DMS 273 (cell line): ENCODE data around the gene KLK1.
A peak's percentile ranks its signal among the peaks of the same experiment; 100 is the strongest.

Experiments
- DNase-seq: peaks from one replicate; lab custom pipeline; 2025; ENCODE audit not compliant: unreplicated experiment; lab: John Stamatoyannopoulos, UW

KLK1 gene

DNA sequence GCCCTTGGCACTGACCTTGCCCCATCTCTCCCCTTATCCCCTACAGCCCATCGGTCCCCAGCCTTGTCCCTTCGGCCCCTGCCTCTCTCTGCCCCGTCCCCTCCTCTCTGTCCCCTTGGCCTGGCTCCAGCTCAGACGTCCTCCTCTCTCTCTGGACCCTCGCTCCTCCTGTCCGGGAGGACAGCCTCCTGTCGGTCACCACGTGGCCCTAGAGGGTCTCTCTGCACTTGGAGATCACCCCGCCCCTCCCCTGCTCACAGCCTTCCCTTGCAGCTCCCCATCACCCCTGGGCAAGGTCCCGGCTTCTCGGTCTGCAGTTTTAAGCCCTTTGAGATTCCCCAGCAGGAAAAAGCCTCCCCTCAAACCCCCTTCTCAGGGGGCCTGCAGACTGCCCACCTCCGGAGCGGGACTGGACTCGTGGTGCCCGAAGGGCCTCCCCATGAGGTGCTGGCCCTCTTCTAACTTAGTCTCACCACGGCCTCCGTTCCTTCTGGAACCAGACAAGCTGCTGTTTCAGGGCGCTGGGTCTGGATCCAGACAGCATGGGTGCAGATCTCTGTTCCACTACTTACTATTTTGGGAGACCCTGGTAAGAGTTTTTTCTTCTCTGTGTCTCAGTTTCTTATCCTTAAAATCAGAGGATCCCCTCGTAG is 13.1 kb upstream of the KLK1 start:
- DNase-seq: no peak

DNA sequence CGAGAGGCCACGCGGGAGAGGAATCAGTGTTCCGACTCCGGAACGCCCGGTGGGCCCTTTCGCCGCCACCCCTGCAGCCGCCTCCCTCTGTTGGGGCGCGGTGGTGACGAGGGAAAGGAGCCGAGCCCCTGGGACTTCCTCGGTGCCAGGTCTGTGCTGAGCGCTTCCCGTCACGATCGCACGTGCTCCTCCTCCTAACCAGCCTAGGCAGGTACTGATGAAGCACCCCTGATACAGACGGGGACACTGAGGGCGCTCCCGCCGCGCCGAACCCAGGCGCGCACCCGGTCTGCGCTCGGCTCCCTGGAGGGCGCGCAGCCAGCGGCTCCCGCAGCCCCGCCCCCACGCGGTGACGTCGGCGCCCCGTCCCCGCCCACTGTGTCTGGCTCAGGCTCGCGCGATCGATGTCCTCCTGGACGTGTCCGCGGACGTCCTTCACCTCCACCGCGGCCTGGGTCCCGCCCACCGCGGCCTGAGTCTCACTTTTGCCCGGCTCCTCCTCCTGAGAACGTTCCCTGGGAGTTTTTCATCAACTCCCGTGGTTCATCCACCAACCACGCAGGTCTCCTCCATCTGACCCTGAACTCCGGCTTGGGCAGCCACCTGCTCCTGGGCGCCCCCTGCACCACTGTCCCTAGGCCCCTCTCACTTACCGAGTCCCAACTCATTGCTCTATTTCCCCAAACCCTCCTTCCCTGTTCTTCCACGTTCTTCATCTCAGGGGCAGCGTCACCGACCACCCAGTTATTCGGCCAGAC is 12.4 kb upstream of the KLK1 start:
- DNase-seq: peak; percentile 69

DNA sequence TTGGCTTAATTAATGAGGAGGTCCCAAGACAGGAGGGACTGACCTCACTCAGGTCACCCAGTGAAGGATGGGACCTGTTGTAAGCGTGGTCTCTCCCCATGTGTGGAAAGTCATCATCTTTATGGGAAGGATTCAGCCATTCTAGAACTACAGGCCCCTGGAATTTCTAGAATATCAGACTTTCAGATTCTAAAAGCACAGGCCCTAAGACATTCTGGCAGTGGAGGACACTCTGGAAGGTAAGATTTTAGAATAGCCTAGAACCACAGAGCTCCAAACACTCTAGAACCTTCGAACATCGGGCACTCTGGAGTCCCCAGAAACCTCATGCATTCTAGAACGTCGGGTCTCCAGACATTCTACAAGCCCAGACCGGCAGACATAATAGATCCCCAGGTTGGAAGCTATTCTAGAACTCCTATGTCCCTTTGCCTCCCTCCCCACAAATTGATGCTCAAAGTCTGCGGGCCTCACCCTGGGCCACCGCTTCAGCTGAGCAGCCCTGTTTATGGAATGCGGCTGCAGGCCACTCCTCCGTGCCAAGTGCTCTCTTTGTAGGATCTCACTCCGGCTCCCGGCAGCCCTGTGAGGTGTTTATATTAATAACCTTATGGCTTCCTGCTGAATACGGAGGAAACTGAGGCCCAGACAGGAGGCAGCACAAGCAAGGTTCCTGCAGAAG is 11.7 kb upstream of the KLK1 start:
- no peak for DNase-seq

DNA sequence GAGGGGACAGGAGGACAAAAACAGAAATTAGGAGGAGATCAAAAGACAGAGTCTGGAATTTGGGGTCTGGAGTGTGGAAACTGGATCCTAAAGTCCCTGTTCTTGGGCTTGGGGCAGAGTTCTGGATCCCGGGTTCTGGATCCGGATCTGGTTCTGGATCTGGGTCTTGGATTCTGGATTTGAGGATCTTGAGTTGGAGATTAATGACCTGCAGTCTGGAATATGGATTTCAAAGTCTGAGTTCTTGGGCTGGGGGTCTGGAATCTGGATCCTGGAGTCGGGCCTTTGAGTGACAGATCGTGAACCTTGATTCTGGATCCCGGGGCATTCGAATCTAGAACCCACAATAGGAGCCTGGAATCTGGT is 10.2 kb upstream of the KLK1 start:
- no peak for DNase-seq

DNA sequence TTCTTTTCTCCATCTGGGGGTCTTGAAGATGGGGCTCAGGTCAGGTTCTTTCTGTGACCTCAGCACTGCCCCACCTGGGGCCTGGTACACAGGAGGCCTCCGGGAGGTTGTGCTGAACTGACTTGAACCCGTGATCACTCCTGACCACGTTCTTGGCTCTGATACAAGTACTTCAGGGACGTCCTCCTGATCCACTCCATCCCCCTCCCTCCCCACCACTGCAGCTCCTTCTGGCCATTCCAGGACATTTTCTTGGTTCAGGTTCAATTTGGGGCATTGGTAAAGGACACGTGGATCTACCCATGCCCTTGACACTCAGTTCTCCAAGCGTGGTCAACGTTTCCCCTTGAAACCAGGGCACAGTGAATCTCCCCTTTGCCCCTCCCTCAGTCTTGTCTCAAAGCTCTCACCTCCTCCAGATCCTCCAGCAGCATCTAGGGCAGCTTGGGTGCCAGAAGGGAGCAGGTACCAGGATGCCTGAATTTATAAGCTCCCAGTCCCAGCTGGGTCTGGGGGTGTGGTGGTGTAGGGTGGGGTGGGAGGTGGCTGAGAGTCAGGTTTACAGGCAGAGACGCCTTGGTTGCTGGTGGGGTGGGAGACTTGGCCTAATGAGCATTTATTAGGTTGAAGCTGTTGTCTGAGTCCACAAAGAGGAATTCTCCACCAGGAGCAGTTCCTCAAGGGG is 9.7 kb upstream of the KLK1 start, which contains the start of gene KLK15:
Gene KLK15 (minus strand): TSS at position 458 of the 685 bp plus-strand sequence. CDS start 2,082 bp downstream, outside the sequence.
- no peak for DNase-seq

DNA sequence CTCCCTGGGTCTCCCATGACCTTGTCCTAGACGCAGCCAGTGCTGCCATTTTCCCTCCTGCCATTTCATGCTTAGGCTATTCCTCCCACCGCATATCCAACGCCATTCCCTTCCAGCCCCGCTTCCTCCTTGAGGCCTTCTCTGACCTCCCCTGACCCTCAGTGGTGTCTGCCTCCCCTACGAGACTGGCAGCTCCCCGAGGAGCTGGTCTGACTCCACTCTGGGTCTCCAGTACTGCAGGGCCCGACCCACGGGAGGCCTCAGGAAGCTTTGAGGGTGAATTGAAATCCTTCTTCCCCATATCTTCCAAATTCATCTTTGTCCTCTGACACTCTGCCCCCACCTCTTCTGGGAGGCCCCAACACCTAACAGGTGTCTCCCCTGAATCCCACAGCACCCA is 9.1 kb upstream of the KLK1 start:
- DNase-seq: no peak

DNA sequence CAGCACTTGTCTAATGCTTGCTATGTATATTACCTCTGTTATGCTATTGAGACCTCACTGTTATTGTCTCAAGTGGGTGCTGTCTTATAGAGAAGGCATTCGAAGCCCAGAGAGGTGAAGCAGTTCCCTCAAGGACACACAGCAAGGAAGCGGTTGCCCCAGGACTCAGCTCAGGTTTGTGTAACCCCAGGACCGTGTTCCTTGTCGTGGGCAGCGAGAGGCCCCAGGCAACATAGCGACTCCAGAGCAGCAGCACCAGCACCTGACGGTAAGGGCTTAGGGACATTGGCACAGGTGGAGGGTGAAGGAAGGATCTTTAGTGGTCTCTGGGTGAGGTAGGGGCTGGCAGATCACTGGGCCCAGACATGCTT is 7.4 kb upstream of the KLK1 start:
- no peak for DNase-seq

DNA sequence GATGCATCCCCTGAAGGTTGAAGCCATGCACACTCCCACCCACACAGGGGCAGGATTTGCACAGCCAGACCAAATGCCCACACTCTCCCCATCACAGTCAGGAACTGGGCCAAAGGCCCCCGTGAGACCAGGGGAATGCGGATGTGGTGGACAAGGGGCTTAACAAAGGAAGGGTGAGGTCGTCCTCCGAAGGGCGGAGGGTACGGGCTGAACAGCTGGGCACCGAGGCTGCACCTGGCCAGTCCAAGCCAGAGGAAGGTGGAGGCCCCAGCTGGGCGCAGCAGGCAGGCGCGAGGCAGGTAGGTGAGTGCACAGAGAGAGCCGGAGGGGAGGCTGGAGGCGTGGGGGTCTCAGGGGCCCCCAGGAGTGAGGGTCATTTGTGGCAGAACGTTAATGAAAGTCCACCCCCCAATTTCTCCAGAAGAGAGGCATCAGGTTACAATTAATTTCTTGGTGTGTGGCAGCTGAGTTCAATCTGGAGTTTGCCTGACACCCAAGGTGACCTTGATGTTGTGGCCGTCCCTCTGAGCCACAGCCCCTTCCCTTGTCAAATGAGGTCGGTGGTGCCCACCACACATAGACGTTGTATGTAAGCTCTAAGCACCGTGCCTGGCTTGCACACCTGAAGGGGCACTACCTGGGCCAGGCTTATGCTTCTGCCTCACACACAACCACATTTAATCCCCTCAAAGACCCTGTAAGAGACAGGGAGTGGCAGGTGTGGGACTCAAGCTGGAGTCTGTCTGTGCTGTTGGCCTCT is 6.9 kb upstream of the KLK1 start:
- DNase-seq: no peak

DNA sequence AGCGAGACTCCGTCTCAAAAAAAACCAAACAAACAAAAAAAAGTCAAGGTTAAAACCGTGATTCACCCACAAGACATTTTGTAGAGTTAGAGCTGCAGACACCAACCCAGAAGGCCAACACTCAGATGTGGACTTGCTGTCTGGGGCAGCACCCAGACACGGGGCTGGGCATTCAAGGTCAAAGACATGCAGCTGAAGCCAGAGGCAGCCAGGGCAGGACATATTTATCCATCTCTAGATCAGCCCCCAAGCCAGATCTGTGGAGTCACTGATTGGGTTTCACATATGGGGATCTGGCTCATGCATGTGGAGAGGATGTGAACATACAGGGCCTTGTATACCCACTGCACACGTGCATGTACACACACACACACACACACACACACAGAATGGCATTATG is 6.2 kb upstream of the KLK1 start:
- no peak for DNase-seq

DNA sequence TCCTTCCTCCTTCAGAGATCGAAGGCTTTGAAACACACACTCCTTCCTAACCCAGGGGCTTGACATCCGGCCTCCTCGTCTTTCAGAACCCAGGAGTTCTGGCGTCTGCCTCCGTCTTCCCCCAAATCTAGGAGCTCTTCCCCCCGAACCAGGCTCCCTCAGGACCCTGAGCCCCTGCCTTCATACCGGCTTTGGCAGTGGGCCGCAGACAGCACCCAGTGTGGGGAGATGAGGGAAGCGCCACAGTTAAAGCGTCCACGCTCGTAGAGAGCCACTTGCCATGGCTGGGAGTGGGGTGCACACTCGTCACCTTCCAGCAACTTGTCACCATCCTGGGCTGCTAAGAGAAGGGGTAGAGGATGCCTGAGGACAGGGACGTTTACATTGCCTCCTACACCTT is 3.9 kb upstream of the KLK1 start:
- no peak for DNase-seq

DNA sequence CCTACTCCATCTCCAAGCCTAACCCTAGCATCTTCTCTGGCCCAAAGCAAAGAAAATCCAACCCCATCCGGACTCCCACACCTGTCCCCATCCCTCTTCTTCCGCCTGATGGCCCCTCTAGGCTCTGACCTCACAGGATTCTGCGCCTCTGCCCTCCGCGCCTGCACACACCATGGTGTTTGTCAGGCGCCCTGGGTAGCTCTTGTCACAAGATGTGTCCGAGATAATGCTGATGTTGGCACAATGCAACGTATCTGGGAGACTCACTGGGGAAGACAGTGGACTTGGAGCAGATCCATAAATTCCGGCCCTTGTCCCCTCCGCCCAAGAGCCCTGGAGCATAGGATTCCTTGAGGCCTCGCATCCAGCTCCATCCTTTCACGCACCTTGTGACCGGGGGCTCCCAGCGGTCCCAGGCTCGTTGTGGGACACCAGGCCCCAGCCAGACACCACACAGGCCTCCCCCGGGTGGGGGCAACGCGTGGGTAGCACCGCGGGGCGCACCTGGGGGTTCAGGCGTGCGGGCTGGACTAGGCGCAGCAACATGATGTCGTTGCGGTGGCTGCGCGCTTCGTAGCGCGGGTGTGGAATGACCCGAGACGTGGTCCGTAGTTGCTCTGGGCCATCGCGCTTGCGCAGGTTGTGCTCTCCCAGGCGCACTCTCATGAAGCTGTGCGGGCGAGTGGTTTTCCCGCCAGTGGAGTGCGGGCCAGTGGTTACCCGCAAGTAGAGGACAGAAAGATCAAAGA is 3.1 kb upstream of the KLK1 start:
- DNase-seq: no peak

DNA sequence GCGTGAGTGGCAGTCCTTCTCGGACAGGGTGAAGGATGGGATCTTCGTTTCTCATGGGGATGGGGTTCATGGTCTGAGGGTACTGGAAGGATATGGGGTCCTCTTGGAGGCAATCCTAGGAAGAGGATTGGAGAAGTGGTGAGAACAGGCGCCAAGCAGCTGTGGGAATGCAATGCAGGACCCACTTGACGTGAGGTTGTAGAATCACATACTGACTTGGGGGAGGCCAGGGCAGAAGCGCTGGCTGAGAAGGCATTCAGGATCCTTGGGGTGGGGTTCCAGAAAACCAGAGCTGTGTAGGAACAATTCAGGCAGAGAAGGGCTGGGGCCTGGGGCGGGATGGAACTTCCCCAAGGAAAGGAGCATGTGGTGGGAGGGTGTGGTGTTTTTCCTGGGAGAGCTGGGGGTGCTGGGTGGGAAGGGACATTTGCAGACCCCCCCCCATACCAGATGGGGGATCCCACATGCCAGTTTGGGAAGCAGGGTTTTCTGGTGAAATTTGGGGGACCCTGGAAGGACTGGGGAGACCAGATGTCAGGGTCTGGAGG is 852 bp downstream of the KLK1 start:
- DNase-seq: no peak

DNA sequence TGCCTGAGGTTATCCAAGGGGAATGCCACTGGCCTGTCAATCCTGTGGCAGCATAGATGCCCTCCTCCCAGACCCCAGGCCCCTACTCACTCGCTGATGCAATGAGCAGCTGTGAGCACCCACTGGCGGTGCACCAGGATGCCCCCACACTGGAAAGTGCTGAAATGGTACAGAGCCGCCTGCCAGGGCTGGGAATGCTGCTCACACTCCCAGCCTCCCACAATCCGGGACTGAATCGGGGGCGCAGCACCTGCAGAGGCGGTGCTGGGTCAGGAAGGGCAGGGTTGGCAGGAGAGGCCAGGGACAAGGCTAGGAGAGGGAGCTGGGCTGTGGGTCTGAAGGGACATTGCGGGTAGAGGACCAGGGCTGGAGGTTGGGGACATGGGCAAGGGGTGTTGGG is 2.0 kb downstream of the KLK1 start:
- no peak for DNase-seq

DNA sequence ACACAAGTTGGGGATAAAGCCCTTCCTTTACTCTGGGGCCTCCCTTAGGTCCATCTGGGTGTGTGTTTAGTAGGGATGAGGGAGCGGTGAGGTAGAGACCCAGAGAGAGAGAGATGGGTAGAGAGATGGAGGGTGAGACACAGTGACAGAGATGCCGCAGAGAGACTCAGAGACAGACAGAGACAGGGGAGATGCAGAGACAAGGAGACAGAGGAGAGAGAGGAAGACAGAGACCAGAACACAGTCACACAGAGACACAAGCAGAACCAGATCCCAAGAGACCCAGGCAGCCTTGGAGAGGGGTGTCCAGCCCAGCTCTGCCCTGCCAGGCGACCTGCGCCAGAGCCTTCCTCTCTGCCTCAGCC is 2.4 kb downstream of the KLK1 start:
- DNase-seq: no peak

DNA sequence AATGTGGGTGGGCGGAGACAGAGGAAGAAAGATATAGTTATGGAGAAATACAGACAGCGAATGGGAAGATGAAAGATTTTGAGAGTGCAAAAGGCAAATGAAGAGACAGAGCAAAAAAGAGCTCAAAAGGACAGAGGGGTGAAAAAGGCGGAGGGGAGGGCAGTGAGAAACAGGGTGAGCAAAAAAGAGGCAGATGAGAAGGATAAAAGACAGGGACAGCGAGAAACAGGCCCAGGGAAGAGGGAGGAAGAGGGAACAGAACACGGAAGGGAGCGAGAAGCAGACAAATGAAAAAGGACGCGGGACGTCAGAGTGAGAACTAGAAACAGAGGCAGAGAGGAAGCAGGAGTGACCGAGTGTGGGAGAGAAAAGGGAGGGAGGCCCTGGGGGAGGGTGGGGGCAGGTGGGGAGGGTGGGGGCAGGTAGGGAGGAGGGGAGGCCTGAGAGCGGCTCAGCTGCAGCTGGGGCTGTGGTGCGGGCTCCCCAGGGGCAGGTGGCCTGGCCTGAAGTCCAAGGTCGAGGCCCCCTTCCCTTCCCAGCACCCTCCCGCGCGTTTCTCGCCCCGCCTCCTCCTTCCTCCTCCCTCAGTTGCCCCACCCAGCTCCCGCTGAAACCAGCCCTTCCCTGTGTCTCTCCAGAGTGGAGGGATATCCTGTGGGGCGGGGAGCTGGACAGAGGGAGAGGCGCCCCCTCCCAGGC is 2.9 kb downstream of the KLK1 start:
- DNase-seq: no peak

DNA sequence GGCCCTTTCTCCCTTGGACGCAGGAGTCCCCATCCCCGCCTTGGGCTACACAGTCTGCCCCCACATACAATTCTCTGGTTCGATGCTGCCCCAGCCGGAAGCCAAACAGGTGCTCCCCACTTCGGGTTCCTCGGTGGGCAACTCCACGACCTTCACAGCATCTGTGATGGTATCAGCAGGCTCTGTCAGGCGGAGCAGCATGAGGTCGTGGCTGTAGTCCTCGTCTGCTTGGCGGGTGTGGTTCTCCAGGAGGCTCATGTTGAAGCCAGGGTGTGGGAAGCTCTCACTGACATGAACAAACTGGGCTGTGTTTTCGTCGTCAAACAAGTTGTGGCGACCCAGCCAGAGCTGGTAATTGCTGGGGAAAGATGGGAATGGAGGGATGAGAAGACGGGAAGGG is 3.5 kb downstream of the KLK1 start:
- DNase-seq: no peak

DNA sequence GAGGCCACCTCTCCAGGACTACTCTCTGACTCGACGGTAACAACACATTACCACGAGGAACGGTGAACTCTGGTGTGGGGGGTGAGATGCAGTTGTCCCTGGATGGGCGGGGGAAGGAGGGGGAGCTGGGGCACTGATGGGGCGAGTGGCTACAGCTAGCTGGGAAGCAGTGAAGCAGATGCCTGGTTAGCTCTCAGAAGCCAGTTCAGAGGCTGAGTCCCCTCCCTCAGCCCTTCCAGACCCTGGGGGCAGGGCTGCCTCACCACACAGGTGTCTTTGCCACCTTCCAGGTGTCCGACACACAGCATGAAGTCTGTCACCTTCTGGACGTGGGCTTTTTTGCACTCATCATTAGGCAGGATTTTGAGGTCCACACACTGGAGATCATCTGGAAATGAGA is 4.0 kb downstream of the KLK1 start:
- DNase-seq: no peak

DNA sequence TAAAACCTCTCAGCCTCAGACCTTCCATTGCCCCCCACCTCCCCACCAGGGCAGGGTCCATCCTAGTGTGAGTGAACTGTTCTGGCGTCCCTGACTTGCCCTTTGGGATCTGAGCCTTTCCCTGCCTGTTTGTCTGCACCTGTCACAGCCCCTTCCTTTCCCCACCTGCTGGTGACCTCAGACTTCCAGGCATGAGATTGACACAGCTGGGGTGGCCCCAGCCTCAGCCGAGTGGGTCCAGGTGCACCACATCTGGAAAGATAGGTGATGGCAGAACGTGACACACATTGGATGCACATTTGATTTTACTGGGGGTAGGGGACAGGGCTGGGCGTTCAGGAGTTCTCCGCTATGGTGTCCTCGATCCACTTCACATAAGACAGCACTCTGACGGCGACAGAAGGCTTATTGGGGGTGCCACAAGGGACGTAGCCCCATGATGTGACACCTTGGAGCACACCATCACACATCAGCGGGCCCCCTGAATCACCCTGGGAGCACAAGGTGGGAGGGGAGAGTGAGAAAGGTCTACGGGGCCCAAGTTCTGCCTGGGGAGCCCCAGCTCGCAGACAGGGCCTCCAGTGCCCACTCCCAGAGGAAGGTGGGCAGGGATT is 4.6 kb downstream of the KLK1 start:
- DNase-seq: no peak
